HL-60 (cell line): ENCODE results near the gene TFF2.

Experiments used
- DNase-seq, 2 experiments: peaks; one replicate each; pipeline ENCODE4 v3.0.0-alpha.2; 2010 to 2020; ENCODE audit warnings: low read depth in 1 of 2, low spot score in 1 of 2
- H3K27ac ChIP-seq: fragments of 250-450 bp; sonication (Bioruptor Pico); replicated peaks from 2 replicates; pipeline ENCODE4 v1.5.1; 2020; ENCODE audit warnings: mild to moderate bottlenecking, moderate library complexity
- H3K27me3 ChIP-seq: fragments of 250-450 bp; sonication (Bioruptor Pico); 2 replicates; pipeline ENCODE4 v1.5.1; 2021; ENCODE audit warnings: mild to moderate bottlenecking, moderate library complexity; ENCODE audit not compliant: insufficient read depth, poor library complexity, severe bottlenecking
- H3K4me3 ChIP-seq: replicated peaks from 2 replicates; pipeline ENCODE4 v1.5.1; 2011; ENCODE audit warnings: mild to moderate bottlenecking, control low read depth, low read length; ENCODE audit not compliant: insufficient read depth
- CTCF ChIP-seq: IDR thresholded peaks from one replicate; pipeline ENCODE4 v1.5.1; 2011; ENCODE audit warnings: low read length, control low read depth, inconsistent platforms; ENCODE audit not compliant: insufficient read depth
- GABPA ChIP-seq: IDR thresholded peaks from 2 replicates; pipeline ENCODE4 v1.6.1; 2012; ENCODE audit warnings: low read depth
- POLR2AphosphoS5 ChIP-seq: IDR thresholded peaks from 2 replicates; pipeline ENCODE4 v1.6.1; 2012; ENCODE audit warnings: low read depth
- REST ChIP-seq: IDR thresholded peaks from 2 replicates; pipeline ENCODE4 v1.6.1; 2012; ENCODE audit warnings: low read depth; ENCODE audit not compliant: insufficient replicate concordance
- SPI1 ChIP-seq: IDR thresholded peaks from 2 replicates; pipeline ENCODE4 v1.6.1; 2012; ENCODE audit warnings: low read depth, mild to moderate bottlenecking, borderline replicate concordance

The TFF2 gene

GRCh38 chr21:42358261-42358660, 7.5 kb upstream of the TFF2 start:
- TF ChIP-seq CTCF = no peak
- TF ChIP-seq REST = no peak
- TF ChIP-seq SPI1 = no peak
- TF ChIP-seq POLR2AphosphoS5 = no peak
- TF ChIP-seq GABPA = no peak
- no peaks in the 10 kb centered on the region for H3K27me3 ChIP-seq
- H3K4me3 ChIP-seq = no peak overlapping the region
- no peak overlapping the region for H3K27ac ChIP-seq
- no peak for DNase-seq

GRCh38 chr21:42357307-42357706, 6.5 kb upstream of the TFF2 start:
- H3K4me3 ChIP-seq = no peak overlapping the region
- no peak for DNase-seq
- TF ChIP-seq REST = no peak
- no peak for TF ChIP-seq CTCF
- TF ChIP-seq SPI1 = no peak
- no peak for TF ChIP-seq POLR2AphosphoS5
- no peak for TF ChIP-seq GABPA
- no peak overlapping the region for H3K27ac ChIP-seq
- no peaks in the 10 kb centered on the region for H3K27me3 ChIP-seq

- DNase-seq = no peak
- TF ChIP-seq POLR2AphosphoS5 = no peak
- no peak for TF ChIP-seq CTCF
- TF ChIP-seq REST = no peak
- no peak for TF ChIP-seq SPI1
- no peak for TF ChIP-seq GABPA
- H3K27ac ChIP-seq = no peak overlapping the region
- no peaks in the 10 kb centered on the region for H3K27me3 ChIP-seq
- H3K4me3 ChIP-seq = no peak overlapping the region
Observed at GRCh38 chr21:42356650-42357049, 5.9 kb upstream of the TFF2 start.
